ENCODE data around the gene LRPAP1. TPM values are rescaled to one million over a fixed set of nuclear protein-coding genes. Genes with fewer than 3 reads are reported as not detected.

The LRPAP1 gene
- total RNA-seq, 1 donor from 2014 or later: 117 TPM

DNA sequence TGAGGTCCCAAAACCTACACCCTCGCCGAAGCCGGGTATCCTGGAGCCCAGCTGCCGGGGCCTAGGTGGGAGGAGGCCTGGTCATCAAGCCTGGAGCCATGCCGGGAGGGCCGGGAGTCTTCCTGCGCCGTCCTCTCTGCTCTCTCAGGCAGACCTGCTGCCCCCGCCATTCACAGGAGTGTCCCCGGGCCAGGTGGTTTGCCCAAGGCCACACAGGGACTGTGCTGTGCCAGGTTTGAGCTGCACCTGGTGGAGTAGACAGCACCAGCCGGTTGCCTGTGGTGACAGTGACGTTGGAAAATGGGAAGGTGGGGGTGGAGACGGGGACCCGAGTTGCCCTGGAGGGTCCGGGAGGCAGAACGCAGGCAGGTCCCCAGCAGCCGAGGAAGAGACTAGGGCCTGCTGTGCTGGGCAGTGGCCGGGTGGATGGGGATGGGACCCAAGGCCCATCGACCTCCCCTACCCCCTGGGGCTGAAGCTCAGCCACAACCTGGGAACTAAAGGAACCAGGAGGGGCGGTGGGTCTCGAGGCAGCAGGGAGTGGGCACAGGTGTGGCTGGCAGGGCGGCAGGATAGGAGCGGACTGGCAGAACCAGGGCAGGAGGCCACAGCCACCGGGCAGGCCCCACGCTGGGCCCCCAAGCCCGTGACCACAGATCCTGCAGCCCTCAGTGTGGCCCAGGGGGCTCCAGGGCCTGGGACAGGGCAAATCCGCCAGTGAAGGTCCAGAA, 59.6 kb downstream of the LRPAP1 start:
- no peak for DNase-seq

DNA sequence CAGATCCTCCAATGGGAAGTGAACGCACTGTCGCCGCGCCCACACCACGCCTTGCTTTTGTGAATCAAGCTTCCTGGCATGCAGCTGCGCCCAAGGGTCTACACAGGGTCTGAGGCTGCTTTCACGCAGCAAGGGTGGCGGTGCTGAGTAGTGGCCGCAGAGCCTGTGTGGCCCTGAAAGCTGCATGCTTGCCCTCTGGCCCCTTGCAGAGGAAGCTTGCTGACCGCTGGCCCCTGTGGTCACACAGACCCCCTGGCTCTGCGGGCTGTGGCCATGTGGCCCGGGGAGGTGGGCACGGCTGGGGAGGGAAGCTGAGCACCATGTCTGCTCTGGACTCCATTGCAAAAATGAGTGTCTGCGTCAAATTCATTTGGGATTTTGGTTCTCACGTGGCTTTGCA, 60.3 kb downstream of the LRPAP1 start:
- no peak for DNase-seq

DNA sequence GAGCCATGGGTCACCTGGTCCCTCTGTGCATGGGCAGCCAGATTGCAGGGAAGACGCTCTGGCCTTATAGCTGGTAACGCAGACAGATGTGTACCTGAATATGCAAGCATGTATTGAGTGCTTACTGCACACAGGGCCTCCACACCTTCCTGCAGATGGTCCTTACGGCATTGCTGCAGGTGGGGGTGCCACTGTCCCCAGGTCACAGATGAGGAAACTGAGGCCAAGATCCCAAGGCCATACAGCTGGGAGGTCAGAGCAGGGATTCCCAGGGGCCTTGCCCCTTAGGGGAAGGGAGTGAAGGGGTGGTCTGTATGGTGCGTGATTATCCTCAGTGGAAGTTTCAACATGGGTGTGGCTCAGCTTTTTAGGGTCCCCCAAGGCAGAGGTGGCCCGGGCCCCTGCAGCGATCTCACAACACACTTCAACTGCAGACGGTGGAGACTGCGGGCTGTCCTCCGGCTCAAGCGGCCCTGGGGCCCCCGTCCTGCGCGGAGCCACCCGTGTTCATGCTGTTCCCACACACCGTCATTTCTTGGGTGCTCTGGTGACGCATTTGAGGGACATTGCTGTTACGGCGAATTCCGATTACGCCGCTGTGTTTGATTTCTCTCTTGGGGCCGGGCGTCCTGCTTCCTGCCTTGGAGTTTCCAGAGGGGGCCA, 61.0 kb downstream of the LRPAP1 start:
- DNase-seq: no peak

DNA sequence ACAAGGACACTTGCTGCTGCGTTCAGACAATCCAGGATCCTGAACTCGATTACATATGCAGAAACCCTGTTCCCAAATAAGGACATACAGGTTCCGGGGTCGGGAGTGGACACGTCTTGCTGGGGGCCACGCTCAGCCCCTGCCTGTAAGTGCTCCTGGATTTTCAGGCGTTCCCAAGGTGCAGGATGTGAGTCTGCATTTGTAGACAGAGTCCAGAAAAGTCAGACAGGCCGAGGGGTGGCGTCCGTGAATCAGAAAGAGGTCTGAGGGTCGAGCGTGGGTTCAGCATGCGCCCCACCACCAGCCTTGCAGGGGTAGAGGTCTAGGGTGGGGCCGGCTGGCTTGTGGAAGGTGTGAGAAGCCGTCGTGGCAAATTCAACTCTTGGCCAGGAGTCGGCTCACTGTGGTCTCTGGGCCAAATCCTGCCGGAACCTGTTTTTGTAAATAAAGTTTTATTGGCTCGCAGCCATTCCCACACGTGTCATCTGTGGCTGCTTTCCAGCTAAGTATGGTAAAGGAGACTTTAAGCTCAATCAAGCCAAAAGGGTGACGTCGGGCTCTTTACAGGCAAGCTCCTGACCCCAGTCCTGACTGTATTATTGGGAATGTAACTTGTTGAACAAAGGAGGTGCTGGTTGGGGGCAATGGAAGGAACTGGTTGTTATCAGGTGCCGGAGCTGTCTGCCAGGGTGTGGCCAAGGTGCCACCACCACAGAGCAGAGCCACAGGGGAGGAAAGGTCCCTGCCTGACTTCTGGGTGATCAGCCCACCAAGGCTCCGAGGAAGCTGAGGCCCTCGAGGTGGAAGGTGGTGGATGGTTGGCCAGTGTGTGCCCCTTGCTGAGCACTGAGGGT, 61.8 kb downstream of the LRPAP1 start:
- peak; percentile 71 for DNase-seq

DNA sequence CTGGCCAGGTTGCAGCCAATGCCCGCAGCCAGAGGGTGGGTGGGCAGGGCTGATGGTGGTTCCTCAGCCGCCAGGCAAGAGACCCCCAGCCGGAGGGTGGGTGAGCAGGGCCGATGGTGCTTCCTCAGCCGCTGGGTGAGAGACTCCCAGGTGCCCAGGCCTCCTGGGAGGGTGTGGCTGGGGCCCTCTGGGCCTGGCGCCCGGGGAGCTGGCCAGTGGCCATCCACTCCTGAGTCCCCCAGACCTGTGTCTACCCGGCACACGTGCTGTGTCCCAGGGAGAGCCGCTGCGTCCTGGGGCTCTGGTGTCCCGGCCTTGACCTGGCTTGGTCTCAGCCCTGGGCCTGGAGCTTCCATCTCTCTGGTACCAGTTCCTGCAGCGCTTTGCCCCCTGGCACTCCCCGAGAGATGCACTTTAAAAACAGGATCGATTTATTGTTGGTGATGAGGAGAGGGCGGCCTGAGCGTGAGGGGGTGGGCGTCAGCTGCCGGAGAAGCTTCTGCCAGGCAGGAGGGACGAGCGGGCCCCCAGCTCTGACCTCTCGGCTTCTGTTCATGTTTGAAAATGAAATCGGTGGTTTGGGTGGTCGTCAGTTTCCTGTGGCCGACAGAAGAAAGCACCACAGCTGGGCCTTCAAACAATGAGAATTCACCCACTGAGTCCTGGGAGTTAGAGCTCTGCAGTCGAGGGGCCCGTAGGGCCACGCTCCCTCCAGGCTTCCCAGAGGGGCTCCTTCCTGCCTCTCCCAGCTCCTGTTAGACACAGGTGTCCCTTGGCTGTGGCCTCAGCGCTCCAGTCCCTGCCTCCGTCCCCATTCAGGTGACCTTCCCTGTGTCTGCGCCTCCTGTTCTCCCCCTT, 62.6 kb downstream of the LRPAP1 start:
- no peak for DNase-seq

DNA sequence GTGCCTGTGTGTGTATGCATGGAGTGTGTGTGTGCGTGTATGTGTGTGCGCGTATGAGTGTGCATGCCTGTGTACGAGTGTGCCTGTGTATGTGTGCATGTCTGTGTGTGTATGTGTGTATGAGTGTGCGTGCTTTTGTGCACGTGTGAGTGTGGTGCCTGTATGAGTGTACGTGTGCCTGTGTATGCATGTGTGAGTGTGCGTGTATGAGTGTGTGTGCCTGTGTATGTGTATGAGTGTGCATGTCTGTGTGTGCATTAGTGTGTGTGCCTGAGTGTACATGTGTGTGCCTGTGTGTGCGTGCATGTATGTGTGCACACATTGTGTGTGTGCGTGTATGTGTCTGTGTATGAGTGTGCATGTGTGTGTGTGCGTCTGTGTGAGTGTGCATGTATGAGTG, 63.4 kb downstream of the LRPAP1 start:
- DNase-seq: no peak

DNA sequence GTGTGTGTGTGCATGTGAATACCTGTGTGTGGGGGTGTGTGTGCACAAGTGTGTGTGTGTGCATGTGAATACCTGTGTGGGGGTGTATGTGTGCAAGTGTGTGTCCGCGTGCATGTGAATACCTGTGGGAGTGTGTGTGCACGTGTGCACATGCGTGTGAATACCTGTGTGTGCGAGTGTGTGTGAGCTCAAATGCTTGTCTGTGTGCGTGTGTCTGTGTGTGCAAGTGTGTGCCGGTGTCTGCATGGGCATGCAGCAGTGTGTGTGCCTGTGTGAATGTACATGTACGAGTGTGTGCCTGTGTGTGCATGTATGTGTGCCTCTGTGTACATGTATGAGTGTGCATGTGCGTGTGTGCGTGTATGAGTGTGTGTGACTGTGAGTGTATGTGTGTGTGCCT, 64.1 kb downstream of the LRPAP1 start:
- DNase-seq: no peak

DNA sequence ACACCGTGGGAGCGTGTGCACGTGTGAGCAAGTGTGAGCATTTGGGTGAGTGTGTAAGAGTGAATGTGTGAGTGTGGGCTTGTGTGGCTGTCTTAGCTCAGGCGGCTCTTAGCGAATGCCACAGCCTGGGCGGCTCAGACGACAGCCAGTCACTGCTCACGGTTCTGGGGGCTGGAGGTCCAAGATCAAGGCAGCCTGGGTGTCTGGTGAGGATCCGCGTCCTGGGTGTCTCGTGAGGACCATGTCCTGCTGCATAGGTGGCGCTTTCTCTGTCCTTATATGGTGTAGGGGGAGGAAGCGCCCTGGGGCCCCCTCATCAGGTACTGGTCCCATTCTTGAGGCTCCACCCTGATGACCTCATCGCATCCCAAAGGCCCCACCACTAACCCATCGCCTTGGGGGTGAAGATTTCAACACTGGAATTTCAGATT, 64.6 kb downstream of the LRPAP1 start:
- DNase-seq: no peak

DNA sequence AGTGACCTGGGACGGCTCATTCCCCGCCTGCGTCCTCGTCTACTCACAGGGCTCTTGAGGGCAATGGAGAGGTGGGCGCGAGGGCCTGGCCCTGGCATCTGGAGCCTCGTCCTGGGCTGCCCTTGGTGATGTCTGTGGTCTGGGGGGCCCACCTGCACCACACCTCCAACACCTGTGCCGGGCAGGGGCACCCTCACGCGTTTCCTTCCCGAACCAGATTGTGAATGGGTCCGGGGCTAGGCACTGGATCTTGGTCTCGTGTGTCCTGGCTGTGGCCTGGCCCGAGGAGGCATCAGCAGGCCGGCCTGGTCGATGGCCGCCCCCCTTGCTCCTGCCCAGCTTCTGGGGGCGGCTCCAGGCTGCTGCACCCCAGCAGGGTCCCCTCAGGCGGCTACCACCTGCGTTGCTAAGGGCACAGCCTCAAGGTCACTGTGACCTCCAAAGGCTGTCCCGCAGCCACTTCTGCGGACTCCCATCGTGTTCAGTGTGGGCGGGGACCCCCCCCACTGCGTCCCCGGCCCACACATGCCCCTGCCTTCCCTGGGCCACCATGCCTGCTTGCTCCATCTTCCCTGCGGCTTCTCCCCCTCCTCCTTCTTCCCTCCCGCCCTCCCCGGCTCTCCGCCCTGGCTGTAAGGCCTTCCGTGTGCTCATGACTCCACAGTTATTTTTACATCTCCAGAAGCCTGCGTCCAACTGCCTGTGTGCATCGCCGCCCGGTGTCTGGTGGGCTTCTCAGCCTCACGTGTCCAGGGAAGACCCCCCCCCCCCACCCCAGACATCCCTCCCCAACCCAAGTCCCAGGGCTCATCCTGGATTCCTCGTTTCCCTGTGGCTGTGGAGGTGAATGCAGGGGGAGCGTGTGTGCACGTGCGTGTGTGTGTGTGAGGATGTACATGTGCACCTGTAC, 65.3 kb downstream of the LRPAP1 start:
- DNase-seq: no peak

DNA sequence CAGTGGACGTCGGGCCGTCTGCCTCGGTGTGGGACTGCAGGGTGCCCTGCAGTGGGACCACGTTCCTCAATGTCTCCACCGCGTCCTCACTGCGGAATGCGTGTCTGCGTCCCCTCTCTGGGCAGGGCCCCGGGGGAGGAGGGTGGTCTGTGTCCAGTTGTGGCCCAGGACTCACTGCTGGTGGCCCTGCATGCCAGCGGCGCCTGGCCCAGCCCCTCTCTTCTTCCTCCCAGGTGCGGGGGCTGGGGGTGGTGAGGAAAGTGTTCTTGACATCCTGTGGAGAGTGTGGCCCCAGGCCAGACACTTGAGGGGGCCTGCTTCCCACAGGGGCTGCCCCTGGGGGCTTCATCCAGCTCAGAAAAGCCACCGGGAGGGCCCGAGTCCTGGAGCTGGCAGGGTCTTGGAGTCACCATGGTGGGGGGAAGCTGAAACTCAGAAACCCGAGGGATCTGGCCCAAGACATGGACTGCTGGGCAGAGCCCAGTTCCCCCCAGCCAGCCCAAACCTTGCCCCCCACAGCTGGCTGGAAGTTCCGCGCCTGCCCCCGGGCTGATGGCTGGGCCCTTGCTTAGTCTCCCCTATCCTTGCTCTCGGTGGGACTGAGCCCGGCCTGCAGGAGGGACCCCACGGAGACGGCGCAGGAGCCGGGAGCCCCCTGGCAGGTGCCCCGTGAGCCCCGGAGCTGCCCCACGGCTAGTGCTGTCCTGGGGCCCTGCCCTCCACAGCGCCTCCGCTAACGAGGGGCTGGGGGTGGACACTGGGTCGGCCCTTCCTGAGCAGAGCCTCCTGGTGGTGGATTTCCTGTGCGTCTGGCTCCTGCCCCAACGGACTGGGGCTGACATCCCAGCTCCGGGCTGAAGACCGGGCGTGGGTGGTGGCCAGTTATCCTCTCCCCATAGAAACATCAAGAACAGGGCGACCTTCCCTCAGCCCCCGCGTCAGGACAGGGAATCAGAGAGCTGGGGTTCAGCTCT, 66.2 kb downstream of the LRPAP1 start:
- DNase-seq: no peak

DNA sequence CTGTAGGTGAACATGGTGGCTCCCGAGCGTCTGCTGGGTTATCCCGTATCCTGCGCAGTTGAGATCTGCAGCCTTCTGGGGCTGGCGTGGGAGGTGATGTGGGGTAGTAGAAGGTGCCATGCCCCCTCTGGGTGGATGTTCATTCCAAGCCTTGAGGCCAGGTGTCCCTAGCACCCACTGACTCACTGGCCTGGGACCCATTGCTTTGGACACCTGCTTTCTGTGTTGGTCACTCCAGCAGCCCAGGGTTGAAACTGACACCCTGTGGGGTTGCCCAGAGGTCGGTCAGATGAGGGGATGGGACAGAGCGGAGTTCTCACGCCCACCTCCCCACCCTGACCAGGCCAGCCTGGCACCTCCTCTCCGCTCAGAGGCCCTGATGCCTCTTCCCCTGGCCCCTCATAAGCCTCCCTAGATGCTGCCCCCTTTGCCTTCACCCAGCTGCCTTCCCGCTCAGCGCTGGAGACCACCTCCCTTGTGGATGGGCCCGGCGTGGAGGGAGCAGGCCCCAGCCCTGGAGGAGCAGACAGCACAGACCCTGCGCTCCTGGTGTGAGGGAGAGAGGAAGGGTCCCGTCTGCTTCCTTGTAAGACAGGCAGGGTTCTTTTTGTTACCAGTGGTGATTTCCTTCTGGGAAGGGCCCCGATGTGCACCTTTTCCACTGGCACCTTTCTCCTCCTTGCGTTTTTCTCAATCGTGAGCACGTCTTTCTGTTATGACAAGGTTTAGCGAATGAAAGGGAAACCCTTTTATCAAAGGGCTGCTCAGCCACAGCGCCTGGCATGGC, 67.1 kb downstream of the LRPAP1 start:
- no peak for DNase-seq

DNA sequence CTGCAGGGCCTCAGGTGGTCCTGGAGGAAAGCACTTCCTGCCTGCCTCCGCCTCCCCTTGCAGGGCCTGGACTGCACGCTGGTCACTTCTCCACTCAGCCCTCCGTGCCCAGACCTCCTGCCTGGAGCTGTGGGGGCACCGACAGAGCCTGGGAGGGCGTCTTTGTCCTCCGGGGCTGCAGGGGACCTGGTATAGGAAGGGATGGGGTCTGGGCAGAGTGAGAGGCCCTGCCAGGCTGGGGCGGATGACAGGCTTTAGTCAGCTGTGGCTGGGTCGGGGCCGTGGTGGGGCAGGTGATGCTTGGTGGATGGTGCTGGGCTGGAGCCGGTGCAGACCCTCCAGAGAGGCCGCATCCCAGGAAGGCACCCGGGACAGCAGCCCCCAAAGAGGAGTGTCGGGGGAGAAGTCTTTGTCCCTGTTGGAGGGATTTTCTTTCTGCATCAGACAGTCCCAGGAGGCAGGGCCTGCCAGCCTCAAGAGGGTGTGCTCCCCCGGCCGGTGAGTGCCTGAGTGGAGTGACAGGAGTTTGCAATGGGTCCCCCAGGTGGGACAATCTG, 67.8 kb downstream of the LRPAP1 start:
- DNase-seq: no peak

DNA sequence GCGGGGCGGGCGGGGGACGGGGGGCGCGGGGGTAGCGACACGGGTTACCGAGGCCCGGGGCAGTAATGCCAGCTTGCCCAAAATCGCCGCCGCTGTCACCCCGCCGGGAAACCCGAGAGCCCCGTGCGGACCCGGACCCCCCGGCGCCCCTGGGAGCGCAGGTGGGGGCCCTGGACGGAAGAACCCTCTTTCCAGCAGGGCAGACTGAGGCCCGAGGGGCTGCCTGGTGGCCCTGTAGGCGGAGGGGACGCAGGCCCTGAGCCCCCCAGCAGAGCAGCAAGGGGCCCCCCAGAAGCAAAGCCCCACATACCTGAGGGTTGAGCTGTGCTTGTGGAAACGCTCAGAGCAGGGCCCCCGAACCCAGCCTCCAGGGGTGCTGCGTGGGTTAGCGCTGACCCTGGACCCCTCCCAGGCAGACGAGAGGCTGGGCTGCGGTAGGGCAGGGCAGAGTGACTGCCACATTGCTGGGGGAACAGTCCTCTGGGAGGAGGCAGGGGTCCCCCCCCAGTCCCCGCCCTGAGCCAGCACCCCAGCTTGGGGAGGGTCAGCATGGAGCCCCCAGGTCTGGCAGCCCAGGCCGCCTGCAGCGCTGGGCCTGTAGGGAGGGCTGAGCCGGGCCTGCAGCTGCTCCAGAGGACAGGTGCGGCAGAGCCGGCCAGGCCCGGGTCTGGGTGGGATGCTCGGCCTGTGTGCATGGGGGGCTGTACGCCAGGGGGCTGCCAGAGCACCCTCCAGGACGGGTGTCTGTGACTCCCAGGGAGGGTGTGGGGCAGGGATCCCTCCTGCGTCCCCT, 68.5 kb downstream of the LRPAP1 start:
- peak; percentile 60 for DNase-seq

DNA sequence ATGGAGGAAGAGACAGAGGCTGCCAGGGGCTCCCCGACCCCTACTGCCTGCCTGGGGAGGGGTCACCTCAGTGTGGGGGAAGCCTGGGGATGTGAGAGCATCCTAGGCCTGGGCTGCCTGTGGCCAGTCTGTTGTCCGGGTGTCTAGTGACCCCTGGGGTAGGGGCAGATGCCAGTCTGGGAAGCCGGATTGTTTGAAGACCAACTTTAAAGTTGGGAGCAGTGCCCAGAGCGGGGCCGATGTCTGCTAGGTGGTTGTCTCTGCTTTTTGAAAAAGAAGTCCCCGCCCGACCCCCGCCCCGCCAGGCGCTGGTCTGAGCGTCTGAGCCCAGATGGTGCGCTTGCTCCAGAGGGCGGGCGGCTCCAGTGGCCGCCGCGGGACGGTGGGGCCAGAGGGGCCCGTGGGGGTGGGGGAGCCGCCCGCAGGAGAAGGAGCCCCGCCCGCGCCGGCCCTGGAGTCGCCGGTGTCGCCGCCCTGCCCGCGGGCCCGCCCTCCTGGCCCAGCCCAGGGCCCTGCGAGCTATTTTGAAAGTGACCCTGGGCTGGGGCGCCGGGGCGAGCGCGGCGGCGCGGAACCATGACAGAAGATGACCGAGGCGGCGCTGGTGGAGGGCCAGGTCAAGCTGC, 69.3 kb downstream of the LRPAP1 start, which contains the start of gene DOK7:
Gene DOK7, plus strand, starts transcription at position 517 of the 626 bp plus-strand sequence. Its CDS starts 70 bp downstream, at position 587.
- peak; percentile 70 for DNase-seq

DNA sequence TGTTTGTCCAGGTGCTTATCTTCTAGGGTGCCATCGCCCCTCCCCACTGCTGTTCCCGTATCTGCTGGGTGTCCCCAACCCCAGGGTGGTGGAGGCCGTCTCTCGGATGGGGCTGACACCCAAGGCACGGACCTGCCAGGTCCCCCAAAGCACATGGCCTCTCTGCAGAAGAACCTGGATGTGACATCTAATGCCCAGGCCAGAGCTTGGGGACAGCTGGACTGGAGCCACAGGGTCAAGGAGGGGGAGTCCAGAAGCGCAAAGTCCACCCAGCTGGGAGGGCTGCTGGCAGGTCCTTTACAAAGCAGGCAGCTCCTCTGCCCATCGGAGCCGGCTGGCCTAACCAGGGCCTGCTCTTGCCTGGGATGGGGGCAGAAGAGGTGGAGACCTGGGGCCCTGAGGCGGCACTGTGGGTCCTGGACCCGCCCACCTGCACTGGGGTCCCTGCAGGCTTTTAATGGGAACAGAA, 69.9 kb downstream of the LRPAP1 start:
- DNase-seq: no peak

DNA sequence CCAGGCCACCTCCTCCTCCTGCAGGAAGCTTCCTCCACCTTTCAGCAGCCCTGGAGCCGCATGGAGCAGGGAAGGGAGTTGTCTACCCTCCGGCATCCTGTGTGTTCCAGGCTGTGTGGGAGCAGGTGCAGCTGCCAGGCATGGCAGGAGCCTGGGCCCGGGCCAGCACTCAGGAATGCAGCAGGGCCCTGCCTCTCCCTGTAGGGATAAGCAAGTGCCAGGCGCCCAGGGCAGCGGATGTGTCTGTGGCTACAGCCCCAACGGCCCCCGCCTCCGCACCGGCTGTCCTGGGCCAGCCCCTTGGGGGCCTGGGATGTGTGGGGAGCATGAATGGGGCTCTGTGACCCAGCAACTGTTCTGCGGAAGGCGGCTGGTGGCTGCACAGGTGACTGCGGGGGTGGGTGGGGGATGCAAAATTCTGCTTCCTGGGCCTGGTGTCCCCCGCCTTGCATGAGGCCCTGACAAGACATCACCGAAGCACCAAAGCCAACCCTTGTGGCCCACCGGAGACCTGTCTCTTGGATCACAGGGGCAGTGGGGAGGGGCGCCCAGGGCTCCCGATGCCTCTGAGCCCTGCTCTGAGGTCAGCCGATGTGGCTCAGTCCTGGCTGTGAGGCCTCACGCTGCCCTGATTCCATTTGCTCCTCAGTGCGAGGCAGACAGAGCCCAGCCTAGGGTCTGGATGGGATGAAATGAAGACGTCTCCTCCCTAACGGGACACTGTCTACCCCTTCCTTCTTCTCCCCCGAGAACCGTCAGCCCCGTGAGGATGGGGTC, 70.5 kb downstream of the LRPAP1 start:
- peak; percentile 92 for DNase-seq

Data from tongue (tissue), 2 donors.